ENCODE data around the gene FRMD5.

- no peak for TF ChIP-seq EZH2 (IDR thresholded peaks at IDR 0.05; ENCODE audit: low read depth, unreplicated experiment)
- TF ChIP-seq CTCF (conservative IDR thresholded peaks at IDR 0.05; ENCODE audit: low read depth in 2 of 2): no peak
- TF ChIP-seq EZH2phosphoT487 (IDR thresholded peaks at IDR 0.05; ENCODE audit: unreplicated experiment): no peak
- TF ChIP-seq STAT1 (IDR thresholded peaks at IDR 0.05; ENCODE audit: unreplicated experiment): no peak
- no peak for TF ChIP-seq POLR2AphosphoS5 (IDR thresholded peaks at IDR 0.05; ENCODE audit: low read depth)
- TF ChIP-seq REST (IDR thresholded peaks at IDR 0.05; ENCODE audit: unreplicated experiment): no peak
- TF ChIP-seq CREB1 (CRISPR knock-in tag; IDR thresholded peaks at IDR 0.05; ENCODE audit: low read depth): no peak
These were observed 112.4 kb downstream of the FRMD5 start for GRCh38 chr15:44082558-44083157.

Measured in GM23338 (cell line).